Measurements from ENCODE around the gene CADPS.

GRCh38 chr3:62370858-62371719 is 504.1 kb downstream of the CADPS start:
- no peak for TF ChIP-seq CTCF (IDR thresholded peaks at IDR 0.05; ENCODE audit: poor library complexity, severe bottlenecking)
- no peak for TF ChIP-seq POLR2AphosphoS5 (IDR thresholded peaks at IDR 0.05)
- TF ChIP-seq EZH2 (IDR thresholded peaks at IDR 0.05; ENCODE audit: borderline replicate concordance, insufficient read depth, low read length, poor library complexity, severe bottlenecking): peak; percentile 80
- TF ChIP-seq EP300 (conservative IDR thresholded peaks at IDR 0.05; ENCODE audit: poor library complexity, severe bottlenecking): no peak
- no peak for TF ChIP-seq SMC3 (conservative IDR thresholded peaks at IDR 0.05; ENCODE audit: poor library complexity)
- no peak for TF ChIP-seq MXI1 (conservative IDR thresholded peaks at IDR 0.05; ENCODE audit: poor library complexity, severe bottlenecking)

All from neural cell (in vitro differentiated cells).